Tibial artery (tissue), 4 donors: ENCODE results near the gene L3MBTL3.
A peak's percentile ranks its signal among the peaks of the same experiment; 100 is the strongest.

Source experiments
- DNase-seq, 2 donors: peaks; one replicate each; pipeline ENCODE4 v3.0.0-alpha.2; 2019
- H3K27ac ChIP-seq, 2 donors: fragments of 200-600 bp; sonication (generic) in 1 of 2; 1 replicate in 1 of 2; 2 replicates in 1 of 2; pipeline ENCODE4 v1.5.1; 2018 to 2019; ENCODE audit warnings: mild to moderate bottlenecking in 1 of 2
- H3K27me3 ChIP-seq, 2 donors: fragments of 200-600 bp; sonication (generic) in 1 of 2; one replicate each; pipeline versions ENCODE4 v1.5.1 to v1.6.0; 2016 to 2019
- H3K36me3 ChIP-seq, 3 donors: fragments of 200-600 bp; sonication (generic) in 2 of 3; one replicate each; pipeline ENCODE4 v1.5.1; 2016 to 2019; ENCODE audit warnings: mild to moderate bottlenecking in 2 of 3
- H3K4me1 ChIP-seq, 4 donors: fragments of 200-600 bp; sonication (generic) in 2 of 4; 1 replicate in 3 of 4; 2 replicates in 1 of 4; pipeline ENCODE4 v1.5.1; 2016 to 2019
- H3K4me3 ChIP-seq, 2 donors: fragments of 200-600 bp; sonication (generic) in 1 of 2; 1 replicate in 1 of 2; 2 replicates in 1 of 2; pipeline ENCODE4 v1.5.1; 2018 to 2019; ENCODE audit warnings: mild to moderate bottlenecking in 2 of 2
- H3K9me3 ChIP-seq, 3 donors: fragments of 200-600 bp; sonication (generic) in 1 of 3; one replicate each; pipeline ENCODE4 v1.5.1; 2016 to 2019
- CTCF ChIP-seq, 2 experiments: fragments of 200-600 bp in 1 of 2; fragments of 450-650 bp in 1 of 2; IDR thresholded peaks; one replicate each; pipeline ENCODE4 v1.5.1; 2017 to 2019; ENCODE audit warnings: antibody characterized with exemption in 2 of 2, mild to moderate bottlenecking in 1 of 2, moderate library complexity in 1 of 2
- intact Hi-C: fragments of 100-400 bp; cut with DNase I; formaldehyde crosslinking; loops from one replicate; pipeline ENCODE4 v1.15.0; 2023; ENCODE audit warnings: low total_unique reads

L3MBTL3 gene

DNA sequence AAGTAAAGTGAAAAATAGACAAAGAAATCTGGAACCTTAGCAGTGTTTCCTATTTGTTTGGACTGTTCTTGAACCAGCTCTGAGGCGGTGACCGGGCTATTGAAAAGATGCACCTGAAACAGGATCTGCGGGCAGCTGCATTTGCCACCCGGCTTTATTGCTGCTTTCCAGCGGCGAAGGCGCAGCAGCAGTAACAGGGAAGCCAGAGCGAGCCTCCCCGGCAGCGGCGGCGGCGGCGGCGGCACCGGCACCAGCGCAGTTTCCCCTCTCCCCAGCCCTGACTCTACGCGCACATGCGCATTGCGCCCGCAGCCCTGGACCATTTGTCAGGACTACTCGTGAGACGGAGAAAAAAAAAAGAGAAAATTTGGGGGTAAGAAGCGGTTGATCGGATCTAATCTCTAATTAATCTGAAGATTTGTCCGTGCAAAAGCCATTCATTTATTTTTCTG lies at the start of gene L3MBTL3:
TSS of gene L3MBTL3 (plus strand) at position 290 of the 452 bp plus-strand sequence. CDS start 24,119 bp downstream, outside the sequence.
- Histone ChIP-seq H3K36me3 (no peaks in the 10 kb centered on the region), H3K9me3 (no peaks in the 10 kb centered on the region), H3K27ac (peak within 1 kb of the TSS; percentile 81 to 83), H3K4me1 (peaks cover 0 to 4% (median 2%) of the 10 kb centered on the region in 4 donors), H3K27me3 (no peaks in the 10 kb centered on the region), H3K4me3 (peak within 1 kb of the TSS; percentile 81 to 82)
- peak; percentile 88 to 91 for DNase-seq
- intact Hi-C loops: loop anchor here (10.0 kb wide), 1 partner anchor 424 kb away; no protein-coding TSS in a partner anchor
- TF ChIP-seq CTCF (IDR thresholded peaks at IDR 0.05): no peak

DNA sequence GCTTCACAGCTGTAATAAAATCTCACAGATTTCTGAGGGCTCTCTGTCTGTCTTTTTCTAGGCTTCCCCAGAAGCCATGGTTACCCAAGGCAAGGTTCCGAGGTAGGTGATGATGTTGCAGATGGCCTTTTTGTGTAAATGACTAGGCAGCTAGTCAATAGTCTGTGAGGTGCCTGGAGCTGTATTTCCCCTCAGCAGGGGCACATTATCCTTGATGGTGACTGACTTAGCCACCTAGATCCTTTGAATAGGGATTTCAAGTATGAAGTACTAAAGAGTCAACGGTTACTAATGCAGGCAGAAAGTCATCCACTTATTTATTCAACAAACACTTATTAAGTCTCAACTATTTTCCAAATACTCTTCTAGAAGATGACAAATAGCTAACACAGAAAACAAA lies 49.3 kb upstream of the L3MBTL3 start:
- no peak overlapping the region for H3K27ac ChIP-seq
- H3K4me3 ChIP-seq: no peak overlapping the region
- H3K4me1 ChIP-seq: no peaks in the 10 kb centered on the region
- intact Hi-C loops: no loop called here
- TF ChIP-seq CTCF (IDR thresholded peaks at IDR 0.05): no peak
- H3K36me3 ChIP-seq: no peaks in the 10 kb centered on the region
- no peaks in the 10 kb centered on the region for H3K27me3 ChIP-seq
- DNase-seq: no peak
- no peaks in the 10 kb centered on the region for H3K9me3 ChIP-seq

GRCh38 chr6:129976110-129976509 lies 42.3 kb upstream of the L3MBTL3 start:
- no peaks in the 10 kb centered on the region for H3K4me1 ChIP-seq
- no peaks in the 10 kb centered on the region for H3K27me3 ChIP-seq
- no peak overlapping the region for H3K4me3 ChIP-seq
- no peak for DNase-seq
- H3K36me3 ChIP-seq: no peaks in the 10 kb centered on the region
- no peak overlapping the region for H3K27ac ChIP-seq
- no peak for TF ChIP-seq CTCF (IDR thresholded peaks at IDR 0.05)
- intact Hi-C loops: no loop called here
- peaks cover 0 to 16% (median 15%) of the 10 kb centered on the region in 3 donors for H3K9me3 ChIP-seq

GRCh38 chr6:129978148-129978916 lies 40.0 kb upstream of the L3MBTL3 start:
- intact Hi-C loops: no loop called here
- Histone ChIP-seq H3K27ac (no peak overlapping the region), H3K36me3 (no peaks in the 10 kb centered on the region), H3K4me1 (no peaks in the 10 kb centered on the region), H3K27me3 (no peaks in the 10 kb centered on the region), H3K4me3 (no peak overlapping the region), H3K9me3 (peaks cover 0 to 16% (median 15%) of the 10 kb centered on the region in 3 donors)
- TF ChIP-seq CTCF (IDR thresholded peaks at IDR 0.05): no peak
- DNase-seq: no peak

GRCh38 chr6:129980821-129981220 lies 37.6 kb upstream of the L3MBTL3 start:
- intact Hi-C loops: no loop called here
- peaks cover 0 to 16% (median 15%) of the 10 kb centered on the region in 3 donors for H3K9me3 ChIP-seq
- H3K27me3 ChIP-seq: no peaks in the 10 kb centered on the region
- no peak for DNase-seq
- no peak for TF ChIP-seq CTCF (IDR thresholded peaks at IDR 0.05)
- no peaks in the 10 kb centered on the region for H3K4me1 ChIP-seq
- no peak overlapping the region for H3K27ac ChIP-seq
- no peak overlapping the region for H3K4me3 ChIP-seq
- H3K36me3 ChIP-seq: no peaks in the 10 kb centered on the region
